GM12874 (cell line): ENCODE results near the gene NSUN2.

Experiments used
- TF ChIP-seq, protein P1 (sequence below): IDR thresholded peaks from 2 replicates; pipeline ENCODE4 v1.5.1; 2011; ENCODE audit warnings: low read depth, mild to moderate bottlenecking, control low read depth, low read length, moderate library complexity; ENCODE audit not compliant: insufficient read depth

NSUN2 gene

DNA sequence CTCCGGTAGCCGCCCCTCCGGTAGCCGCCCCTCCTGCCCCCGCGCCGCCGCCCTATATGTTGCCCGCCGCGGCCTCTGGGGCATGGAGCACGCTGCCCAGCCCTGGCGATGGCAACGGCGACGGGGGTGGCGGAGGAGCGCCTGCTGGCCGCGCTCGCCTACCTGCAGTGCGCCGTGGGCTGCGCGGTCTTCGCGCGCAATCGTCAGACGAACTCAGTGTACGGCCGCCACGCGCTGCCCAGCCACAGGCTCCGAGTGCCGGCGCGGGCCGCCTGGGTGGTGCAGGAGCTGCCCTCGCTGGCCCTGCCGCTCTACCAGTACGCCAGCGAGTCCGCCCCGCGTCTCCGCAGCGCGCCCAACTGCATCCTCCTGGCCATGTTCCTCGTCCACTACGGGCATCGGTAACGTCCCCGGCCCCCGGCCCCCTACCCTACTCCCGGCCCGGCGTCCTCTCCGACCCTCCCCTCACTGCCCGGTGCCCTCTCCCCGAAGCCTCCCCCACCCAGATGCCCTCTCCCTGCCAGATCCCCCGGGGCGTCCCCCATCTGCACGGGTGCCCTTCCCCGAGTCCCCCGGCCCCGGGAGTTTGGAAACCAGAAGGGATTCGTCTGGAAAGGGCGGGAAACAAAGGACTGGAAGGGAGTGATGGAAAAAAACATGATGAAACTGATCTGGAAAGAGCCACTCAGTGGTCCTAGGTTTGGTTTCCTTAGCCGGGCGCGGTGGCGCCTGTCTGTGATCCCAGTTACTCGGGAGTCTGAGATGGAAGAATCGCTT, 813 bp upstream of the NSUN2 start:
- TF ChIP-seq, protein P1, sequence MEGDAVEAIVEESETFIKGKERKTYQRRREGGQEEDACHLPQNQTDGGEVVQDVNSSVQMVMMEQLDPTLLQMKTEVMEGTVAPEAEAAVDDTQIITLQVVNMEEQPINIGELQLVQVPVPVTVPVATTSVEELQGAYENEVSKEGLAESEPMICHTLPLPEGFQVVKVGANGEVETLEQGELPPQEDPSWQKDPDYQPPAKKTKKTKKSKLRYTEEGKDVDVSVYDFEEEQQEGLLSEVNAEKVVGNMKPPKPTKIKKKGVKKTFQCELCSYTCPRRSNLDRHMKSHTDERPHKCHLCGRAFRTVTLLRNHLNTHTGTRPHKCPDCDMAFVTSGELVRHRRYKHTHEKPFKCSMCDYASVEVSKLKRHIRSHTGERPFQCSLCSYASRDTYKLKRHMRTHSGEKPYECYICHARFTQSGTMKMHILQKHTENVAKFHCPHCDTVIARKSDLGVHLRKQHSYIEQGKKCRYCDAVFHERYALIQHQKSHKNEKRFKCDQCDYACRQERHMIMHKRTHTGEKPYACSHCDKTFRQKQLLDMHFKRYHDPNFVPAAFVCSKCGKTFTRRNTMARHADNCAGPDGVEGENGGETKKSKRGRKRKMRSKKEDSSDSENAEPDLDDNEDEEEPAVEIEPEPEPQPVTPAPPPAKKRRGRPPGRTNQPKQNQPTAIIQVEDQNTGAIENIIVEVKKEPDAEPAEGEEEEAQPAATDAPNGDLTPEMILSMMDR = no peak

DNA sequence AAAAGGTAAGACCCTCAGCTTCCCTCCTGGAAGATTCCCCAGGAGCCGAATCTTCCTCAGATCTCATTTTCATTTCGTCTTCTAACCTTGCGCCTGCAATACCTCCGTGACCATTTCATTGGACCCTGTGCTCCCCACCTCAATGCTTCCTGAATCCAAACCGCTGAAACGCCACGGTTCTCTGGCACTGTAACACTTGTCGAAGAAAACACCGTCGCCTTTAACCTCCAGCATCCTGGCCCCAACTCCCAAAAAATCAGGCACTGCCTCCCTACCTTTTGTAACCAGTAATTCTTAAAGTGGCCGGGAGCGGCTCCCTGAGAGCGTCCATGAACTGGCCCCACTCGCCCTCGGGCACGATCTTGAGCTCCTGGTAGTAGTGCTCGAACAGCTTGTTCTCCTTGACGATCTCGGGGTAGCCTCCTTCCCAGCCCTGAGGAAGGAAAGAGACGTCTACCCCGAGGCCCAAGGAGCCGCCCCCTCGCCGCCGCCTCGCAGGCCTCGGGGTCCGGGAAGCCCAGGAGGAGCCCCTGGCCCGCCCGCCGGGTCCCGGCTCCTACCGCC, 438 bp downstream of the NSUN2 start:
- TF ChIP-seq, protein P1 = no peak

DNA sequence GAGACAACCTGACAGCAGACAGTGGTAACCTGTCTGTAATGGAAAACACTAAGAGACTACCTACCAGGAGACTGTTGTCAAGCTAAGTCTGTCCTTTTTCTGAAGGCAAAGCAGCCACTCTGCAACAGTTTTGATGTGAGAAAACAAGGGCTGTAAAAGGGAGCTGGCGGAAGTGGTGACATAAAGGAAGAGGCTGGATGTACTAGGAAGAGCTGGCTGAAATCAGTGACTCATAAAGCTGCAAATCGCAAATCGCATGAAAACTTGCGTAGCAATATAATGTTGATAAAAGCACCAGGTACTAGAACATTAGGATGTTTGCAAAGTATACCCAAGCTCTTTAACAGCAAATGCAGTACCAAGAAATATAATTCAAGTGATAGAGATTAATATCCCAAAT, 1.4 kb downstream of the NSUN2 start:
- TF ChIP-seq, protein P1 = no peak

DNA sequence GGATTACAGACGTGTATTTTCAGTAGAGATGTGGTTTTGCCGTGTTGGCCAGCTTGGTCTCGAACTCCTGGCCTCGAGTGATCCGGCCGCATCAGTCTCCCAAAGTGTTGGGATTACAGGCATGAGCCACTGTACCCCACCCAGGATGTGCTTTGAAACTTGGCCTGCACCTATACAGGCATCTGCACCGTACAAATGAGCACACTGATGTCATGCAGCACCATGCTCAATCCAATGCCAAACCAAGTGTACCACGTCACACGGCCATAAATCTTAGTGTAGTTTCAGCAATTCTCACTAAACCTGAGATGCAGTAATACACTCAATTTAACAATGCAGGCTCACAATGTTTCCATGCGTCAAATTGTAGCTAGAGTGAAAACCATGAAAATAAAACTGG, 6.3 kb downstream of the NSUN2 start:
- TF ChIP-seq, protein P1 = no peak

DNA sequence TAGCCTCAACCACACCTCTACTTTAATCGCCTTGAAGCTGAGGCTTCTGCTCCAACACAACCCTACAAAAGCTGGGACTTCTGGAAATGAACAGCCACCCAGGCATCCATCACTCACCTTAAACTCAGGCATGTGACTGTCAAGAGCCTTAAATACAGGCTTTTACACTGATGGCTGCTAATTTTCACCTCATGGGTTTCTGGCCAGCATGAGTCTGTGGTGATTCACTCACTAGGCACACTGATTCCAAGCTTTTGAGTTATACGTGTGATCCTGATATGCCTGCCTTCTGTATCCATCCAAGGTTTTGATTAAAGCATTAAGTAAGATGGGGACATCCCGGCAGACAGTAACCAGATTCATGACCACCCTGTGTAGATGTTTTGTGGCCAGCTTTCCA, 8.9 kb downstream of the NSUN2 start:
- TF ChIP-seq, protein P1 = no peak

DNA sequence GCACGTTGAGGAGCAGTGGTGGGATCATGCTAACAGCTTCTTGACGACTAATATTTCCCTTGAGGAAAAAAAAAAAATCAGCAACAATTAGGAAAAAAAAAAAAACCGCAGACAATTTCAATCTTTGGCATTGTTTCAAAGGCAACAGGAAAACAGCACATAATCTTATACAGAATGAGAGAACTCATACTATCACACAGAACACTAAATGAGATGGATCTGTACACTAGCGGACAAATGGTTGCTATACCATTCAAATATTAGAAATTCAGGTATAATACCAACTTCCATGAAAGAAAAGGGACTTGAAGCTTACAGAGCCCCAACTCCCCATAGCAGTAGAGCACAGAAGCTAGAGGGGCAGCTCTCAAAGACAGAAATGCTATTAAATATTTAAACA, 9.6 kb downstream of the NSUN2 start:
- TF ChIP-seq, protein P1 = no peak

DNA sequence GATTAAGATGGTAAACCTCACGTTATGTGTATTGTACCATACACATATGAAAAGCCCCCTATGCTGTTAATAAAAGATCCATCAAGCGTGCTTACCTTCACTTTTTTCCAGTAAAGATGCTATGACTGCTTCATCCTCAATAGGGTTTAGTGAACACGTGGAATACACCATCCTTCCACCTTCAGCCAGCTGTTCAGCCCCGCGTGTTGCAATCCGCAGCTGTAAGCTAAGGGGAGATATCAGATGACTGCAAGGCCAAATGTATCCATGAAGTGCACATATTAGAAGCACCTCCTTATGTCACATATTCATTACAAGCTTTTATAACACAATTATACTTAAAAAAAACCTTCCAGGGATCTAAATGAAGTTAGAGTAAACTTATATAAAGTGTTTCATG, 16.2 kb downstream of the NSUN2 start:
- TF ChIP-seq, protein P1 = no peak
